RWPE2 (cell line): ENCODE measurements around the gene ANAPC2.

Source experiments
- ATAC-seq: fragments of 200-7000 bp; cut with Tn5 transposase; 3 replicates; pipeline ENCODE4 v1.9.1; 2021; ENCODE audit warnings: low read depth
- DNase-seq: peaks from one replicate; pipeline ENCODE4 v3.0.0-alpha.2; 2020; ENCODE audit warnings: low spot score
- H3K27ac ChIP-seq: fragments of 450-650 bp; 2 replicates; pipeline ENCODE4 v1.5.1; 2017; ENCODE audit warnings: mild to moderate bottlenecking; ENCODE audit not compliant: poor library complexity, severe bottlenecking
- H3K27me3 ChIP-seq: fragments of 250-450 bp; sonication (Bioruptor Pico); 2 replicates; pipeline ENCODE4 v1.5.1; 2021; ENCODE audit warnings: mild to moderate bottlenecking, moderate library complexity; ENCODE audit not compliant: insufficient read depth, poor library complexity, severe bottlenecking
- H3K36me3 ChIP-seq: fragments of 250-450 bp; sonication (Bioruptor Pico); 2 replicates; pipeline ENCODE4 v1.5.1; 2020; ENCODE audit warnings: low read depth, mild to moderate bottlenecking, moderate library complexity
- H3K4me1 ChIP-seq: fragments of 250-450 bp; sonication (Bioruptor Pico); 2 replicates; pipeline ENCODE4 v1.5.1; 2021; ENCODE audit warnings: mild to moderate bottlenecking, moderate library complexity; ENCODE audit not compliant: insufficient read depth, poor library complexity, severe bottlenecking
- H3K4me3 ChIP-seq: fragments of 250-450 bp; sonication (Bioruptor Pico); 2 replicates; pipeline ENCODE4 v1.5.1; 2021; ENCODE audit warnings: mild to moderate bottlenecking, moderate library complexity; ENCODE audit not compliant: severe bottlenecking
- H3K9me3 ChIP-seq: fragments of 250-450 bp; sonication (Bioruptor Pico); 2 replicates; pipeline ENCODE4 v1.5.1; 2021; ENCODE audit warnings: mild to moderate bottlenecking, moderate library complexity; ENCODE audit not compliant: severe bottlenecking
- CTCF ChIP-seq: fragments of 450-650 bp; IDR thresholded peaks from one replicate; pipeline ENCODE4 v1.5.1; 2017; ENCODE audit warnings: mild to moderate bottlenecking, moderate library complexity; ENCODE audit not compliant: poor library complexity, severe bottlenecking

Gene ANAPC2

GRCh38 chr9:137152844-137153405, 35.4 kb downstream of the ANAPC2 start:
- H3K27me3 ChIP-seq: peaks cover 5% of the 10 kb centered on the region
- no peaks in the 10 kb centered on the region for H3K36me3 ChIP-seq
- H3K27ac ChIP-seq: no peak overlapping the region
- no peaks in the 10 kb centered on the region for H3K4me1 ChIP-seq
- TF ChIP-seq CTCF: no peak
- DNase-seq: no peak
- no peaks in the 10 kb centered on the region for H3K9me3 ChIP-seq
- H3K4me3 ChIP-seq: no peak overlapping the region
- ATAC-seq: no peak

GRCh38 chr9:137150617-137151457, 37.5 kb downstream of the ANAPC2 start:
- no peak for TF ChIP-seq CTCF
- Histone ChIP-seq H3K4me1 (no peaks in the 10 kb centered on the region), H3K36me3 (no peaks in the 10 kb centered on the region), H3K27me3 (peaks cover 8% of the 10 kb centered on the region), H3K4me3 (no peak overlapping the region), H3K27ac (no peak overlapping the region), H3K9me3 (no peaks in the 10 kb centered on the region)
- ATAC-seq (peak; percentile 56), DNase-seq (no peak)

GRCh38 chr9:137149942-137150616, 38.3 kb downstream of the ANAPC2 start:
- Histone ChIP-seq H3K36me3 (no peaks in the 10 kb centered on the region), H3K9me3 (no peaks in the 10 kb centered on the region), H3K4me3 (no peak overlapping the region), H3K27me3 (peaks cover 10% of the 10 kb centered on the region), H3K4me1 (no peaks in the 10 kb centered on the region), H3K27ac (peak overlapping the region; percentile 1)
- ATAC-seq (peak; percentile 18), DNase-seq (no peak)
- no peak for TF ChIP-seq CTCF

- no peak for TF ChIP-seq CTCF
- Histone ChIP-seq H3K4me3 (no peak overlapping the region), H3K27me3 (peaks cover 10% of the 10 kb centered on the region), H3K4me1 (no peaks in the 10 kb centered on the region), H3K27ac (peak overlapping the region; percentile 1), H3K36me3 (no peaks in the 10 kb centered on the region), H3K9me3 (no peaks in the 10 kb centered on the region)
- DNase-seq (no peak), ATAC-seq (no peak)
Measured at GRCh38 chr9:137149363-137149762, 39.0 kb downstream of the ANAPC2 start.

- ATAC-seq: no peak
- TF ChIP-seq CTCF: no peak
- no peaks in the 10 kb centered on the region for H3K9me3 ChIP-seq
- no peaks in the 10 kb centered on the region for H3K4me1 ChIP-seq
- no peak overlapping the region for H3K4me3 ChIP-seq
- H3K36me3 ChIP-seq: no peaks in the 10 kb centered on the region
- no peak for DNase-seq
- peaks cover 10% of the 10 kb centered on the region for H3K27me3 ChIP-seq
- no peak overlapping the region for H3K27ac ChIP-seq
Measured at GRCh38 chr9:137148661-137149060, 39.7 kb downstream of the ANAPC2 start.
